HFFc6 (cell line): Measurements from ENCODE around the gene ZNF385A. TPM values are rescaled to one million over a fixed set of nuclear protein-coding genes. Genes with fewer than 3 reads are reported as not detected.

Experiments
- DNase-seq: peaks from one replicate; pipeline ENCODE4 v3.0.0-alpha.2; 2018
- H3K27ac Mint-ChIP-seq: 2 replicates; pipeline ENCODE4 v1.8.0; 2020; ENCODE audit warnings: mild to moderate bottlenecking, mixed read lengths
- H3K27me3 Mint-ChIP-seq: 2 replicates; pipeline ENCODE4 v1.8.0; 2021; ENCODE audit warnings: mild to moderate bottlenecking, moderate library complexity, mixed read lengths; ENCODE audit not compliant: insufficient read depth
- H3K36me3 Mint-ChIP-seq: 2 replicates; pipeline ENCODE4 v1.8.0; 2021; ENCODE audit warnings: low read depth, mixed read lengths
- H3K4me1 Mint-ChIP-seq: 2 replicates; pipeline ENCODE4 v1.8.0; 2020; ENCODE audit warnings: low read depth, mixed read lengths
- H3K4me3 Mint-ChIP-seq: 2 replicates; pipeline ENCODE4 v1.8.0; 2020; ENCODE audit warnings: mild to moderate bottlenecking, moderate library complexity, mixed read lengths
- H3K9me3 Mint-ChIP-seq: 2 replicates; pipeline ENCODE4 v1.8.0; 2020; ENCODE audit warnings: mild to moderate bottlenecking, mixed read lengths
- total RNA-seq, 6 experiments: library from RNA; stranded (reverse); fragmentation: NEBNext Ultra II Directional; extraction: Animal tissue kit (Norgen Biotek cat#: 25700); gene quantifications; 2 replicates in 1 of 6; 3 replicates in 5 of 6; pipeline ENCODE4 v1.2.3, GENCODE V29; 2021
- TF ChIP-seq, protein P1 (sequence below): fragments of 200-600 bp; sonication (generic); IDR thresholded peaks from 2 replicates; pipeline ENCODE4 v1.5.0; 2021; ENCODE audit warnings: antibody characterized with exemption, mild to moderate bottlenecking

Gene ZNF385A
- total RNA-seq, 6 experiments from 2014 or later, result 4.0 to 7.4 (median 6.1) TPM

DNA sequence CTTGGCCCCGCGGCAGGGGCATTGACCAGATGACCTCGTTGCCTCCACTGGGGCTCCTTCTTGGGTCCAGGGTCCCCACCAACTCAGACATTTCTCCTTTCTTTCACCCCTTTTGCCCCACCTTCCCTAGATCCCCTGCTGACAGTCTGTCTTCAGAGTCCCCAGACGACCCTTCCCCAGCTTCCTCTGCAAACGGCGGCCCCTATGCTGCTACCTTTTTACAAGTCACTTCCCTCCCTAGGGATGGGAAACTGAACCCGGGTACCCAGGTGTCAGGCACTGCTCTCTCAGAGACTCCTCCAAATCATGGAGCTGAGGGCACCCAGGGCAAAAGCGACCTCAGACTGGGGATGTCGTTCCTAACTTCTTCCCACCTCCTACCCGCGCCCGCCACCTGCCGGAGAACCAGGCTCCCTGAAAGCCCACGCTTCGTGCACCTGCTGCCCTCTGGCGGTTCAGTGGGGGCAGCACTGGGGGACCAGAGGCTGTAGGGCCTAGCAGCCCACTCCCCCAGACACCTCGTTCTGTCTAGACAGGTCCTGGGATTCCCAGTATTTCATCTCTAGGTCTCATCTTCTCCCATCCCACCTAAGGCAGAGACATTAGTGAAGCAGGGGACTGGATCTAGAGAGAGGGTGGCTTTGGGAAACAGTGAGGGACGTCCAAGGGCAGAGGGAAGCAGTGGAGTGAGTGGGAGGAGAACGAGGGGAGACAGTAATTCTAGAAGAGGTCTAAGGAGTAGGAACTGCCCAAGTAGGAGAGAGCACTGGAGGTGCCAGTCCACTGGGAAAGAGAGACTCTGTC, 4.9 kb downstream of the ZNF385A start:
- Mint-ChIP-seq H3K4me1 (peaks cover 39% of the 10 kb centered on the region), H3K27me3 (no peaks in the 10 kb centered on the region), H3K9me3 (no peaks in the 10 kb centered on the region), H3K36me3 (no peaks in the 10 kb centered on the region), H3K27ac (peak overlapping the region; percentile 86), H3K4me3 (peak overlapping the region; percentile 90)
- DNase-seq, result peak; percentile 81
- TF ChIP-seq, protein P1, sequence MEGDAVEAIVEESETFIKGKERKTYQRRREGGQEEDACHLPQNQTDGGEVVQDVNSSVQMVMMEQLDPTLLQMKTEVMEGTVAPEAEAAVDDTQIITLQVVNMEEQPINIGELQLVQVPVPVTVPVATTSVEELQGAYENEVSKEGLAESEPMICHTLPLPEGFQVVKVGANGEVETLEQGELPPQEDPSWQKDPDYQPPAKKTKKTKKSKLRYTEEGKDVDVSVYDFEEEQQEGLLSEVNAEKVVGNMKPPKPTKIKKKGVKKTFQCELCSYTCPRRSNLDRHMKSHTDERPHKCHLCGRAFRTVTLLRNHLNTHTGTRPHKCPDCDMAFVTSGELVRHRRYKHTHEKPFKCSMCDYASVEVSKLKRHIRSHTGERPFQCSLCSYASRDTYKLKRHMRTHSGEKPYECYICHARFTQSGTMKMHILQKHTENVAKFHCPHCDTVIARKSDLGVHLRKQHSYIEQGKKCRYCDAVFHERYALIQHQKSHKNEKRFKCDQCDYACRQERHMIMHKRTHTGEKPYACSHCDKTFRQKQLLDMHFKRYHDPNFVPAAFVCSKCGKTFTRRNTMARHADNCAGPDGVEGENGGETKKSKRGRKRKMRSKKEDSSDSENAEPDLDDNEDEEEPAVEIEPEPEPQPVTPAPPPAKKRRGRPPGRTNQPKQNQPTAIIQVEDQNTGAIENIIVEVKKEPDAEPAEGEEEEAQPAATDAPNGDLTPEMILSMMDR, result peak; percentile 99

DNA sequence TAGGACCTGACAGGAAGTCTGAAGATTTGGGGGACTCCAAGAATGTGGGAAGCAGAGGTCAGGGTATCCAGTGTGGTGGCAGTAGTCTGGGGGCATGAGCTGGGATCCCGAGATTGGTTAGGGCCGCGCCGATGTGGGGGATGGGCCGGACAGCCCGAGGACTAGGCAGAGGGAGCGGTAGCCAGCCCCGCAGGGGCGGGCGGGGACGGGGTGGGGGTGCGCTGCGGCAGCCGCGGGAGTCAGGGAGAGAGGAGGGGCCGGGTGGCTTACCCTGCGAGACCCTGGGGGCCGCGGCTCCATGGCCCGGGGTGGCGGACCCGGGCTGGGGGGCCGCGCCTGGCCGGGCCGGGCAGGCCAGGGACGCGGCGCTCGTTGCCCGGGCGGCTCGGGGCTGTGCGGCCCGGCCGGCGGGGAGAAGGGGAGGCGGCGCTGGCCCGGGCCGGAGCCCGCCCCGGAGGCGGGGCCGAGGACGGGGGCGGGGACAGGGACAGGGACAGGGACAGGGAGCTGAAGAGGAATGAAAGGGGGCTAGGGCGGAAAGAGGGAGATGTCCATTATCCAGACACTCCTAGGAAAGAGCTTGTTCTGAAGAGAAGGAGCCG, 5.6 kb downstream of the ZNF385A start:
- Mint-ChIP-seq H3K27me3 (no peaks in the 10 kb centered on the region), H3K36me3 (no peaks in the 10 kb centered on the region), H3K4me3 (peak overlapping the region; percentile 90), H3K9me3 (no peaks in the 10 kb centered on the region), H3K4me1 (peaks cover 36% of the 10 kb centered on the region), H3K27ac (peak overlapping the region; percentile 86)
- no peak for DNase-seq
- TF ChIP-seq, protein P1, result no peak

DNA sequence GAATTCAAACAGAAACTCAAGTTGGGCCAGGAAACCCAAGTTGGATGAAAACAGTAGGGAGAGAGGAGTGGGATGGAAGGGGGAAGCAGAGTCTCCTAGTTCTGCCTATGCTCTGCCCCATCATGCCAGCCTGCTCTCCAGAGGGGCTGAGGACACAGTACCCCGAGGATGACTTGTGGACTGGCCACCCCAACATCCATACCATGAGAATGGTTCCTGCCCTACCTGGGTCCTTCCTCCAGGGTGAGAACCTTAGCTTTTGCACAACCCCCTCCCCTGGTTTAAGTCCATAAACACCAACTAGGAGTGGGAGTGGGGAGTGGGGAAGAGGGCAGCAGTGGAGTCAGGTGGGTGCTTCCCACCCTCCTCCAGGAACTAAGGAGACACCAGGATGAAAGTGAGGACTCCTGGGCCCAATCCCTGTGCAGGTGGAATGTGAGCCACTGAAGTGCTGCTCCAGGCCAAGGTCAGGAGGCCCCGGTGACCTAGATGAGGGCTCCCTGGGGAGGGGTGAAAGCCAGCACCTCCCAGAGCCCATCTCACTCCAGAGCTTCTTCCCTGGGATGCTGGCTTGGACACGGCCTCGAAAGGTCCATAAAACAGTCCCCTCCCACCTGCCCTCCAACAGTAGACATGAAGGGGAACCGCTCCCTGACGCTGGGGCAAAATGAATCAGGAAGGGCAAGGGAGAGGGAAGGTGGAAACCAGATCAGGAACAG, 6.6 kb downstream of the ZNF385A start:
- DNase-seq, result no peak
- Mint-ChIP-seq H3K27ac (no peak overlapping the region), H3K4me3 (peak overlapping the region; percentile 85), H3K9me3 (no peaks in the 10 kb centered on the region), H3K4me1 (peaks cover 36% of the 10 kb centered on the region), H3K27me3 (no peaks in the 10 kb centered on the region), H3K36me3 (no peaks in the 10 kb centered on the region)
- TF ChIP-seq, protein P1, result no peak

DNA sequence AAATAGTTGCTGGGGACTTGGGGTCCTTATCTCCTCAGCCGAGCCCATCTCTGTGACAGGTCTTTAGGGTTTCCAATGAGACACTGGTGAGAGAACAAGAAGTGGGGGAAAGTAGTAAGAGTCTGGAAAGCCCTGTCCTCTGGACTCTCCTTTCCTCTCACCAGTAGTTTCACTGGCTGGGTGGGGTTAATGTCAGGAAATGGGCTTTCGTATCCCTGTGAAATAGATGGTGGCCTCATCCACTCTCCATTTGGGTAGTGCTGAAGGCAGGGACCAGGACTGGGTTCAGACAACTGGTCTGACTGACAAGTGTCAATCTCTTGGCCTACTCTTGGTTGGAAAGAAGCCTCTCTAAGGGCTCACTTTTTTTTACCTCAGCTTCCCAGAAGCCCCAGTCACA, 7.5 kb downstream of the ZNF385A start:
- DNase-seq, result no peak
- TF ChIP-seq, protein P1, result no peak
- no peak overlapping the region for H3K27ac Mint-ChIP-seq
- H3K36me3 Mint-ChIP-seq, result no peaks in the 10 kb centered on the region
- no peak overlapping the region for H3K4me3 Mint-ChIP-seq
- H3K9me3 Mint-ChIP-seq, result no peaks in the 10 kb centered on the region
- H3K27me3 Mint-ChIP-seq, result no peaks in the 10 kb centered on the region
- peaks cover 42% of the 10 kb centered on the region for H3K4me1 Mint-ChIP-seq

DNA sequence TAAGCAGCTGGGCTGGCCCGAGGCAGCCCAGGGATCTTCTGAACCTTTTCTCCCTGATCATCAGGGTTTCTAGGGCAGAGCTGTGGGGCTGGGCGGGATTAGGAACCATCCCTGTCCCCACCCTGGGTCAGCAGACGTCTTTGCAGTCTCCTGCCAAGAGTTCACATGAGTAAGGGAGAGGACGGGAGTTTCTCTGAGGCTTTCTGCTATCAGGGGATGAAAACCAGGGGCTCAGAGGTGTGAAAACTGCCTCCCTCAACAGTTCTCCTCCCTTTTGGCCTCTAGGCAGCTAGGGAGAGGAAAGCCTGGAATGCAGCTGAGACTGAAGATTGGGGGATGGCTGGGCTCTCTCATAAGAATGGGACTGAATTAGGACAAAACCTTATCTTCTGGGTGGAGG, 7.9 kb downstream of the ZNF385A start:
- peaks cover 43% of the 10 kb centered on the region for H3K4me1 Mint-ChIP-seq
- H3K9me3 Mint-ChIP-seq, result no peaks in the 10 kb centered on the region
- TF ChIP-seq, protein P1, result no peak
- H3K27ac Mint-ChIP-seq, result no peak overlapping the region
- no peak for DNase-seq
- H3K4me3 Mint-ChIP-seq, result no peak overlapping the region
- H3K36me3 Mint-ChIP-seq, result no peaks in the 10 kb centered on the region
- no peaks in the 10 kb centered on the region for H3K27me3 Mint-ChIP-seq
